Stimulated activated CD4-positive, alpha-beta T cell treated with anti-CD3 and anti-CD28 coated beads, Interleukin-2, amount 100 ng/mL, for 4 hours (primary cell): Measurements from ENCODE around the gene AQR.
"Not testable (repeated sequence)": the region's sequence is repeated elsewhere in the genome, so short reads cannot be mapped to it uniquely, and the experiment has no call there.

Experiments used
- DNase-seq: peaks from one replicate; pipeline ENCODE4 v3.0.0-alpha.2; 2020; ENCODE audit warnings: low read depth

Gene AQR

GRCh38 chr15:34969340-34970097 lies at the start of gene AQR:
AQR (minus strand) TSS chr15:34969742; CDS start chr15:34969613, 129 bp downstream.
- peak; percentile 80 for DNase-seq

GRCh38 chr15:35014241-35014640 lies 44.7 kb upstream of the AQR start:
- DNase-seq: no peak

GRCh38 chr15:35013370-35013769 lies 43.8 kb upstream of the AQR start:
- DNase-seq: no peak

- no peak for DNase-seq
Observed at GRCh38 chr15:35007397-35007796, 37.9 kb upstream of the AQR start.

GRCh38 chr15:35005933-35006332 lies 36.4 kb upstream of the AQR start:
- DNase-seq: no peak

- no peak for DNase-seq
Observed at GRCh38 chr15:35003928-35004327, 34.4 kb upstream of the AQR start.

GRCh38 chr15:35000511-35000910 lies 31.0 kb upstream of the AQR start:
- DNase-seq: no peak

- DNase-seq: no peak
Observed at GRCh38 chr15:34999906-35000305, 30.4 kb upstream of the AQR start.

GRCh38 chr15:34994925-34995324 lies 25.4 kb upstream of the AQR start:
- DNase-seq: no peak

GRCh38 chr15:34993877-34994276 lies 24.3 kb upstream of the AQR start:
- no peak for DNase-seq

GRCh38 chr15:34993412-34993811 lies 23.9 kb upstream of the AQR start:
- no peak for DNase-seq

GRCh38 chr15:34988027-34988902 lies 18.7 kb upstream of the AQR start, which contains the start of gene ZNF770:
ZNF770 (minus strand) TSS chr15:34988287; CDS start chr15:34983434, 4,853 bp downstream.
- DNase-seq: peak; percentile 74

- DNase-seq: no peak
Observed at GRCh38 chr15:34987609-34988026, 18.1 kb upstream of the AQR start.

GRCh38 chr15:34986771-34987480 lies 17.4 kb upstream of the AQR start:
- no peak for DNase-seq

- no peak for DNase-seq
Observed at GRCh38 chr15:34986326-34986725, 16.8 kb upstream of the AQR start.

- DNase-seq: no peak
Observed at GRCh38 chr15:34984889-34985630, 15.5 kb upstream of the AQR start.

- no peak for DNase-seq
Observed at GRCh38 chr15:34976743-34977142, 7.2 kb upstream of the AQR start.

GRCh38 chr15:34976073-34976472 lies 6.5 kb upstream of the AQR start:
- no peak for DNase-seq

GRCh38 chr15:34973512-34973911 lies 4.0 kb upstream of the AQR start:
- DNase-seq: no peak

GRCh38 chr15:34970098-34970643 lies 629 bp upstream of the AQR start:
- DNase-seq: not testable (repeated sequence)

- DNase-seq: no peak
Observed at GRCh38 chr15:34964277-34964676, 5.3 kb downstream of the AQR start.
